HG02938 (cell line): ENCODE measurements around the gene GMEB2.

Experiments
- ATAC-seq: cut with Tn5 transposase; IDR thresholded peaks from one replicate; pipeline ENCODE4 v1.9.1; 2021; ENCODE audit warnings: mild to moderate bottlenecking, moderate library complexity; ENCODE audit not compliant: unreplicated experiment

GMEB2 gene

GRCh38 chr20:63590218-63591146 is 36.4 kb downstream of the GMEB2 start:
- no peak for ATAC-seq

DNA sequence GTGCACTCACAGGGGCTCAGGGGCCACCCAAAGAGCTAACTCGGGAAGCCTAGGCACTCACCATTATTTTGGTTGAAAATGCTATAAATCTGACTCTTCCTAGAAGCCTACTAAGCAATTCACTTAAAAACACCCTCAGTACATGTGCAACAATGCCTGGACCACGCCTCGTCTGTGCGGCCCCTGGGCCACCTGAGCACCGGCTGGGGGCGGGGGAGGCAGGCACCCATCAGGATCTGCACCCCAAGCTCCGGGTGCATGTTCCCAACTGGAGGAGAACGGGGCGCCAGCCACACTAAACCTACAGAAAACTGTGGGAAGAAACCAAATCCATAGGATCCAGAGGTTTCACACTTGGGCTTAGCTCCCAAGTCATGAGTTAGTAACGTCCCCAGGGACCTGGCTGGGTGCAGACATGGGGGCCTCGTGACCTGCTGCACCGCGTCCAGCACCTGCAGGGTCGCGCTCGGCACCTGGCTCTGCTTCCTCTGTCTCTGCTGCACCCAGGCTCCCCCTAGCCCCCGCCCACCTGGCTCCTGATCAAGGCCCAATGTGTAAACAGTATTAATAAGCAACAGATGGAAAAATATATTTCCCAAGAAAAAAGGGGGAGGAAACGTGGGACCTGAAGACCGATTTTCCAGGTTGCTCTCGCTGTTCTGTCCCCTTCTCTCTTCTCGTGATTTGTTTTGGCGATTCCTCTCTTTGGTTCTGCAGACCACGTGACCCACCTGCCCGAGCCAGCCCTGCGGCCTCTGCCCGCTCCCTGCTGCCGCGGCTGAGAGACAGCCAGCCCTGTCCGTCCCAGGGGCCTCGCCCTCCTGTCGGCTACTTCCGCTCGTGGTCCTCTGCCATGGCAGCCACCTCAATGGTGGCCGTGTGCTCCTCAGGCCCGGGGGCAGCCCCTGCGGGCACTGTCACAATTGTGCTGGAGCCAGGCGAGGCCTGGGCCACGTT is 37.4 kb downstream of the GMEB2 start:
- ATAC-seq, result no peak

GRCh38 chr20:63588641-63589041 is 38.3 kb downstream of the GMEB2 start:
- ATAC-seq, result no peak

- ATAC-seq, result no peak
These were observed 38.9 kb downstream of the GMEB2 start for GRCh38 chr20:63587776-63588591.

DNA sequence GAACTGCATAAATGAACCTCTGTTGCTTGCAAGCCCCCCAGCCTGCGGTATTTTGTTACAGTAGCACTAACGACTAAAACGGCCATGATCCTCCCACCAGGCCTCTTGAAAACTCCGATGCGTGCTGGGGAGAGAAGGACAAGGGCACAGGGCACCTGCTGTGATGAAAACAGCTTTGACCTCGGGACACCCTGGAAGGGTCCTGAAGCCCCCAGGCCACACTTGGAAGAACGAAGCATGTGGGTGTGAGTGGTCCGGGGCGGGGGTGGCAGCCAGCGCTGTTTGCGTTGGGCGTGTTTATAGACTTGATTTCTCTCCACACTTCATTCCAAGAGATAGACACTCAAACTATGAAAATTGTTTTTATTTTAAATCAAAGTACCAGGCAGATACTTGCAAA is 39.6 kb downstream of the GMEB2 start:
- ATAC-seq, result no peak

- ATAC-seq, result no peak
These were observed 40.1 kb downstream of the GMEB2 start for GRCh38 chr20:63586797-63587196.

DNA sequence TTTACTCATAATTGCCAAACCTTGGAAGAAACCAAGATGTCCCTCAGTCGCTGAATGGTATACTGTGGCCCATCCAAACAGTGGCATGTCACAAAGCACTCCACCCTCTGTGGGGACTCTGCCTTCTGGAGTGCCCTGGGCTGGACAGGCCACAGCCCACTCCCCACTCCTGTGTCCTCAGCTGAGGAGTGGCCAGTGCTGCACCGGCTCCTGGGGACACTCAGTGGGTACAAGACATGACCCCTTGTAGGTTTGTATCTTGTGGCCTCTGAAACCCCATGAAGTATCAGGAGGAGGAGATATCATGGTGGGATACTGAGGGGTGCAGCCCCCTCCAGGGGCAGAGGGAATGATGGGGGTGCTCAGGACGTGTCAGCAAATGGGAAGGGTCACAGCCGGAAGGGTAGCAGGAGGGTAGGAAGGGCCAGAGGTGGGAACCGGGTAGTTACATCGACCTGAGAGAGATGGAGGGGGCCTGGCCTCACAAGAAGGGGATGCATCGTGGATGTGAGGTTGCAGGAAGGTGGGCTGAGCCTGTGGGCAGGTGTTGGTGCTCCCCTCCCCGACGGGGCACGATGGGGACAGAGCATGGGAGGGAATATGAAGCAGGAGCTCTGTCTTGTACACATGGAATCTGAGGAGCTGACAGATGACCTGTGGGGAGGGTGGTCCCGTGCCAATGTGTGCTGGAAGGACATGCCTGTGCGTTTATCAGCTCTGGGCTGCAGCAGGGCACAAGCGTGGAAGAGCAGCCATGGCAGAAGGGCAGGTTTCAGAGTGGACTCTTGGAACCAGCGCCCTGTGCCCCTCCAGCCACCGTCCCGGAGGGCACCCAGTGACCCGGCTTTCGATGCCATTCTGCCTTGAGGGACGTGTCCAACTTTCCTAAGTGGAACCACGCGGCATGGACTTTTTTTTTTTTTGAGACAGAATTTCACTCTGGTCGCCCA is 41.0 kb downstream of the GMEB2 start:
- no peak for ATAC-seq

- ATAC-seq, result no peak
These were observed 44.4 kb downstream of the GMEB2 start for GRCh38 chr20:63582382-63583063.

GRCh38 chr20:63580796-63581461 is 46.0 kb downstream of the GMEB2 start:
- ATAC-seq, result no peak

- ATAC-seq, result no peak
These were observed 47.7 kb downstream of the GMEB2 start for GRCh38 chr20:63579017-63579694.

- ATAC-seq, result no peak
These were observed 48.5 kb downstream of the GMEB2 start for GRCh38 chr20:63578224-63579016.

DNA sequence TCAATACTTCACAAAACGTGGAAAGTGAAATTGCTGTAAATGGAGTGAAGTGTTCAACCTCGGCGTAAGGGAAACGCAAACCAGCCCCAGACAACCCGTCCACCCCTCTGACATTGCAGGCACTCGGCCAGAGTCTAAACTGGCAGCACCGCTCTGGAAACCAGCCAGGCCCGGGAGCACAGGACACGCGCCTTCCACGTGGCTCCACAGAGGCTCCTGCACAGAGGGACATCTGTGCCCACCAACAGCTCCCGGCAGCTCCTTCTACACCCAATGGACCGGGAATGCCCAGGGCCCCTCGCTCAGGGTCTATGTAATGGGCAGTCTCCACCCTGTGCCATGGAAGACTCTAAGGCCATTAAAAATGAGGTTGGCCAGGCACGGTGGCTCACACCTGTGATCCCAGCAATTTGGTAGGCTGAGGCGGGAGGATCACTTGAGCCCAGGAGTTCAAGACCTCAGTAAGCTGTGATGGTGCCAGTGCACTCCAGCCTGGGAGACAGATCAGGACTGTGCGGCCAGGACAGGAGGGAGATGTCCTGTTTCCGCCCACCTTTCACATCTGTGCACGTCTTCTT is 49.5 kb downstream of the GMEB2 start:
- ATAC-seq, result no peak

GRCh38 chr20:63576311-63576710 is 50.6 kb downstream of the GMEB2 start:
- no peak for ATAC-seq

DNA sequence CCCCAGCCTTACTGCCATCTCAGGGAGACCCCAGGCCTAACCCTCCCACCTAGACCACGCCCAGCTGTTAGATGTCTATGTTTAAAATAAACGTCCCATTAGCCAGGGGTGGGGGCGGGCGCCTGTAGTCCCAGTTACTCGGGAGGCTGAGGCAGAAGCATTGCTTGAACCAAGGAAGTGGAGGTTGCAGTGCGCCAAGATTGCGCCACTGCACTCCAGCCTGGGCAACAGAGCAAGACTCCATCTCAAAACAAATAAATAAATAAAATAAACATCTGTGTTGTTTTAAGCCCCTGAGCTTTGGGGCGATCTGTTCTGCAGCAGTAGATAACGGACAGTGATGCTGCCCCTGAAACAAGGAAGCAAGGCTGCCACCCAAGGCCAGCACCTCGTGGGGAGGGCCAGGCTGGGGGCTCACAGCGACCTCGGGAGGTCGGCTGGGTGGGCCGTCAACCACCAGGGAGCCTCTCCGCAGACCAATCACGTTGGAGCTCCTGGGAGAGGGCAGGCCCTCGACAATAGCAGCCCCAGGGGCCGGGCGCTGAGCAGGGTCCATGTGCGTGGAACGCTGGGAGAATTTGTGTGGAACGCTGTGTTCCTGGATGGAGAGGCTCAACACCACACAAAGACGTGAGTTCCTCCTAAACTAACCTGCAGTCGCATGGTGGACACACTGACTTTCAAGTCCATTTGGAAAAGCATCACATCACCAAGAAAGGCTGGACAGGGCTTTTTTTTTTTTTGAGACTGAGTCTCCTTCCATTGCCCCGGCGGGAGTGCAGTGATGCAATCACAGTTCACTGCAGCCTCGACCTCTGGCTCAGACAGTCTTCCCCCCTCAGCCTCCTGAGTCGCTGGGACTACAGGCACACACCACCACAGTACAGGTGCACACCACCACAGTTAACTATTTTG is 51.8 kb downstream of the GMEB2 start:
- no peak for ATAC-seq

DNA sequence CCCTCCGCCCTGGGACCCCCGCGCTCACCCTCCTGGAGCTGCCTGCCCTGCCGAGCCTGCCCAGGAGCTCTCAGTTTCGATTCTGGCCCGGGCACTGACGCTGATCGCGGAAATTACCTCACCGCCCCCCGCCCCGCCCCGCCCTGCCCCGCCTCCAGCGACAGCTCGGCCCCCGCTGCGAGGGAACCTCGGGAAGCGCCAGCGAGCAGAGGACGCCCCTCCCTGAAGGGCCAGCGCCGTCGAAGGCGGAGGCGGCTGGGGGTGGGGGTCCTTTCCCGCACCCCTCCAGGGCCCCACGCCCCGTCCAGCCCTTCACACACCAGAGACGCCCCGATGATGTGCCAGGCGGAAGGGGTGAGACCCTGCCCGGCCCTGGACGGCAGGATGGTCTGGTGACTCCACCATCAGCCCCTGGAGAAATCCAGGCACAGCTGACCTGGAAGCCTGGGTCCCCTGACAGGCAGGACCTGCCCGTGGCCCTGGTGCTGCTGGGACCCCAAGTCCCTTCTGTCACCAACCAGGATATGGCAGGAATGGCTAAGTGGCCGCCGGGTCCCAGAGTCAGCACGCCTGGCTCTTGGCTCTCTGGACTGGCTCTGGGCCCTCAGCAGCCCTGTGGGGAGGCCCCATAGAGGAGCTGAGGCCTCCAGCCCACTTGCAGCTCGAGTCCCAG is 52.6 kb downstream of the GMEB2 start, which contains the start of gene HELZ2:
TSS of gene HELZ2 (minus strand) at position 84 of the 673 bp plus-strand sequence. CDS start 1,854 bp downstream, outside the sequence.
- no peak for ATAC-seq
